IPS DF 4.7 (cell line): ENCODE measurements around the gene RFTN1.

Experiments used
- DNase-seq: peaks from one replicate; pipeline ENCODE4 v3.0.0-alpha.2; 2013; ENCODE audit warnings: low spot score; ENCODE audit errors: extremely low read depth

Gene RFTN1

GRCh38 chr3:16529264-16529663, 15.8 kb upstream of the RFTN1 start:
- DNase-seq: no peak

GRCh38 chr3:16528581-16528993, 15.1 kb upstream of the RFTN1 start:
- no peak for DNase-seq

GRCh38 chr3:16528106-16528505, 14.6 kb upstream of the RFTN1 start:
- DNase-seq: no peak

GRCh38 chr3:16524196-16524595, 10.7 kb upstream of the RFTN1 start:
- no peak for DNase-seq

- DNase-seq: no peak
Measured at GRCh38 chr3:16523778-16524177, 10.3 kb upstream of the RFTN1 start.

GRCh38 chr3:16522834-16523233, 9.3 kb upstream of the RFTN1 start:
- DNase-seq: no peak

- no peak for DNase-seq
Measured at GRCh38 chr3:16520970-16521881, 7.7 kb upstream of the RFTN1 start.

- DNase-seq: no peak
Measured at GRCh38 chr3:16520241-16520969, 6.9 kb upstream of the RFTN1 start.

- no peak for DNase-seq
Measured at GRCh38 chr3:16516695-16517481, 3.4 kb upstream of the RFTN1 start.

- DNase-seq: no peak
Measured at GRCh38 chr3:16515885-16516420, 2.5 kb upstream of the RFTN1 start.

- no peak for DNase-seq
Measured at GRCh38 chr3:16514755-16515353, 1.4 kb upstream of the RFTN1 start.

GRCh38 chr3:16514021-16514700, 662 bp upstream of the RFTN1 start:
- DNase-seq: no peak

GRCh38 chr3:16512435-16513140, 911 bp downstream of the RFTN1 start:
- DNase-seq: no peak

- DNase-seq: no peak
Measured at GRCh38 chr3:16511681-16512434, 1.6 kb downstream of the RFTN1 start.

- no peak for DNase-seq
Measured at GRCh38 chr3:16510620-16511319, 2.7 kb downstream of the RFTN1 start.

GRCh38 chr3:16509721-16510619, 3.5 kb downstream of the RFTN1 start:
- no peak for DNase-seq

GRCh38 chr3:16508591-16508995, 4.9 kb downstream of the RFTN1 start:
- no peak for DNase-seq

GRCh38 chr3:16508243-16508578, 5.3 kb downstream of the RFTN1 start:
- no peak for DNase-seq
